ENCODE data around the gene DESI1.

DNA sequence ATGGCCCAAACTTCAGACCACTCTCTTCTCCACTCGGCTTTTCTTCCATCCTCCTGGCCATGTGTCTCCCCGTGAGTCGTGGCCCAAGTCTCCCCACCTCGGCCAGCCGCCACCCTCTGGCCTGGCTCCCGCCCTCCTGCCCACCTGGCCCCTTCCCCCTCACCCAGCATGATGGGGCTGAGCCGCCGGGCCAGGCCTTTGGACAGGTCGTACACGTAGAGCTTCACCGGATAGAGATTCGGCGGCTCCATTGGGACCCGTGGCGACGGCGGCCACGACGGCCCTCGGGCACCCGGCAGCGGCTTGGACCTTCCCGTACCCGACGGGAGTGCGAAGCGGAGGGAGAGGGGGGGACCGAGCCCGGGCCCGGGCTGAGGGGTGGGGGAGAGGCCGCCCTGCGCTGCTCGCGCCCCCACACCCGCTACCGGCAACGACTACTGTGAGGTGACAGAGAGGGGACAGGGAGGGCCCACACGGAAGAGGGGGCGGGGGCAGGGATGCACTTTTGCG lies at the start of gene DESI1:
- TF ChIP-seq, protein P1, sequence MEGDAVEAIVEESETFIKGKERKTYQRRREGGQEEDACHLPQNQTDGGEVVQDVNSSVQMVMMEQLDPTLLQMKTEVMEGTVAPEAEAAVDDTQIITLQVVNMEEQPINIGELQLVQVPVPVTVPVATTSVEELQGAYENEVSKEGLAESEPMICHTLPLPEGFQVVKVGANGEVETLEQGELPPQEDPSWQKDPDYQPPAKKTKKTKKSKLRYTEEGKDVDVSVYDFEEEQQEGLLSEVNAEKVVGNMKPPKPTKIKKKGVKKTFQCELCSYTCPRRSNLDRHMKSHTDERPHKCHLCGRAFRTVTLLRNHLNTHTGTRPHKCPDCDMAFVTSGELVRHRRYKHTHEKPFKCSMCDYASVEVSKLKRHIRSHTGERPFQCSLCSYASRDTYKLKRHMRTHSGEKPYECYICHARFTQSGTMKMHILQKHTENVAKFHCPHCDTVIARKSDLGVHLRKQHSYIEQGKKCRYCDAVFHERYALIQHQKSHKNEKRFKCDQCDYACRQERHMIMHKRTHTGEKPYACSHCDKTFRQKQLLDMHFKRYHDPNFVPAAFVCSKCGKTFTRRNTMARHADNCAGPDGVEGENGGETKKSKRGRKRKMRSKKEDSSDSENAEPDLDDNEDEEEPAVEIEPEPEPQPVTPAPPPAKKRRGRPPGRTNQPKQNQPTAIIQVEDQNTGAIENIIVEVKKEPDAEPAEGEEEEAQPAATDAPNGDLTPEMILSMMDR (IDR thresholded peaks at IDR 0.05; ENCODE audit: insufficient read depth, low read length, poor library complexity, severe bottlenecking), result no peak
- TF ChIP-seq EZH2phosphoT487 (conservative IDR thresholded peaks at IDR 0.05; ENCODE audit: low read length), result no peak
